NAMALWA (cell line): ENCODE data around the gene MAGI2.

Source experiments
- DNase-seq: peaks from one replicate; pipeline ENCODE4 v3.0.0-alpha.2; 2015; ENCODE audit warnings: low spot score

The MAGI2 gene

DNA sequence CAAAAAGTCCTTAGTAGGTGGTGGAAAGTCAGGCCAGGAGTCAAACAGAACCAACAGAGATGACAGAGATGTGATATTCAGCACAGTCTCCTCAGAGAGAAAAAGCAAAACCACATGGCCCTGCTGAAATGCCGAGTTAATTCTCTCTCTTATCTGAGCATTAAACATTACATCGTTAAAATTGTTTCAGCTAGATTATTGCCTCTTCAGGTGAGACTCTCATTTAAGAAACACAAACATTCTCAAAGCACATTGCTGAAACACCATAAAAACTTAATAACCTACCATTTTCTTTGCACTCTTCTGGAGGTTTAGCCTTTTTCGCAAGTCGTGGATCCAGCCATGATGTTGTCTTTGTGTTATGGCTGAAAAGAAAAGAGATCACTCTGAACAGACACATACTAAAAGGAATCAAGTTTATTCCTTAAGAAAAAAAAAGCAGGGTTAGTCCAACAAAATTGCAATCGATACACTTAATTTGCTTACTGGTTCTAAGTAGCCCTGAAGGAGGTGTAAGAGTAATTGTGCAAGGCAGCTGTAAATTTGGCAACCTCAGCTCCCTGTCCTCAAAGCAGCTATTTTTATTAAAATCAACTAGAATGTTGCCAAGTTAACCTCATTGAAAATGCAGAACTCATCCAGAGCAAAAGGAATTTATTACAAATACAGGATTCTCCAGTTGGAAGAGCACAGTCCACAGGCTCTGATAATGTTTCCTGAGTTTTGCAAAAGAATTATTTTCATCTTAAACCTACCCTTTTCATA is 963.8 kb downstream of the MAGI2 start:
- no peak for DNase-seq

DNA sequence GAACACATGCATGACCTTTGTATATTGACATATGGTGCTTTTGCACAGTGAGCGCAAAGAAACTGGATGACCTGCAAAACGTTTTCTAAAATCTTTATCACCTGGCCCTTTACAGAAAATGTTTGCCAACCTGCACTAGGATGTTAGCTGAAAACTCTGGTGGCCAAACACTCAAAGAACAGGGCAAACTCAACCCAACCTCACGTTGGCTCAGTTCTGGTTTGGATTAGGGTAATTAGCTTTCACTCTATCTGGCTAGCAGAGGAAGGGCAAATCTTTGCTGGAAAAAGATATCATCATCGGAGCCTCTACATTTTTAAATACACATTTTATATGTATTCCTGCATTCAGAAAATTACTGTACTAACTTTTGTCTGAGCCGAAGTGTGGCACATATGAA is 966.0 kb downstream of the MAGI2 start:
- no peak for DNase-seq

DNA sequence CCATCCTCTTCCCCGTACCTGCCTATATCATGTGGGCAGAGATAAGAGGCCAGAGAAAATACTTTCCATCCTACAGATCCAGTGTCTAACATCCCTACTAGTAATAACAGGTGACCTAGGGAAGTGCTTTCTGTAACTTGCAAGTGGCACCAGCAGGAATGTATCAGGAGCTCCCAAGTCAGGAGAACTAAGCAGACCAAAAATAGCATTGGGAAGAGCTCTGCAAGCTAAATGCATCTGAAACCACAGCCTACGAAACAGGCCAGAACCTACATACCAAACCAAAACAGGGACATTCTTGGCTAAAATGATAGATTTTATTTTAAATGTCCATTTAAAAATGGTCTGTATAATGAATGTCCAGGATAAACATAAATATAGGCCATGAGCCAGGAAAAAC is 974.1 kb downstream of the MAGI2 start:
- no peak for DNase-seq

GRCh38 chr7:78476851-78477405 is 976.5 kb downstream of the MAGI2 start:
- no peak for DNase-seq

- no peak for DNase-seq
Observed at GRCh38 chr7:78473571-78474301, 979.7 kb downstream of the MAGI2 start.

DNA sequence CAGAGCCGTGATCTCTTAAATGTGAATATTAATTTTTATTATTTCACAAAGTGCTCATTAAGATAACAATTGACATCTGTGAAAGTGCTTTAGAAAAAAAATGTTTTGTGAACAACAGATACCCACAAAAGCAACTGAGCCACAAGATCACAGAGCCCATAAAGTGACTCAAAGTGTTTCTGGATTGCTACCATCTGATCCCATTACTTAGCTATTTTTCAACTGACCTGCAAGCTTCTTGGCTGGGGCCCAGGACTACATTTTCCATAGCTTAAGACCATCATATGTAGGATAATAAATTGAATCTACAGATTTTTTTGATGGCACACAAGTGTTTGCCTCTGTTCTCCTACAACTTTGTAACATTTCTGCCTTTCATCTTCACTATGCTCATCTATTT is 980.4 kb downstream of the MAGI2 start:
- no peak for DNase-seq

DNA sequence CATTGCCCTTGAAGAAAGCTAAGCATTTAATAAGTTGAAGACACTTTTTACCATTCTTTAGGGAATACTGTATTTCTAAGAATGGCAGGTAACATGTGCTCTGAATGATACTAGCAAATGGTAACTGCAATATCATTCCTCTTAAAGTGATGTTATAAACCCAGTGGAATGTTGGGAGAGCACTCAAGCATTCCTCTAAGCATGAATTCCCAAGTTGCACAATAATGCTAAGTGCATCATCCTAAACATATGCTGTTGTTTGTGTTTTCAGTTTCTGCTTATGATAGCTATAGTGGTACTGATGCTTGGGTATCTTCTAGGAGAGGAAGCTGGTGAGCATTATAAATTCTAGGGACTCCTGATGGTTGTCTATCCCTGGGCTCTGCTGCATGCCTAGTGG is 980.9 kb downstream of the MAGI2 start:
- no peak for DNase-seq

DNA sequence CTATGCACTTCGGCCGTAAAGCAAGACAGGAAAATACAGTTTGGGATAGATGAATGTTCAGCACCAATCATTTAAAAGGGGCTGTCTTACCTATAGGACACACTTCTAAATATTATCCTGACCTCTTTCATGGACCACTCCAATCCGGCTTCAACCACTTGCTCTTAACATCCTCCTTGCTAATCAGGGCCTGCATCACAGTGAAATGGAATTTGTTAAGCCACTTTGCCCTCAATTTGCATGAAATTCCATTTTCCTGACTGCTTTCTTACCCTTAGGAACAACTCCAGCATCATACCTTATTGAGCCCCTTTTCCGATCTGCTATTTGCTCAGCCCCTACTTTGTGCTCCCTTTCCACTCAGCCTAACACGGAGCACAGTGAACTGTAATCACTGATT is 987.6 kb downstream of the MAGI2 start:
- DNase-seq, result no peak

DNA sequence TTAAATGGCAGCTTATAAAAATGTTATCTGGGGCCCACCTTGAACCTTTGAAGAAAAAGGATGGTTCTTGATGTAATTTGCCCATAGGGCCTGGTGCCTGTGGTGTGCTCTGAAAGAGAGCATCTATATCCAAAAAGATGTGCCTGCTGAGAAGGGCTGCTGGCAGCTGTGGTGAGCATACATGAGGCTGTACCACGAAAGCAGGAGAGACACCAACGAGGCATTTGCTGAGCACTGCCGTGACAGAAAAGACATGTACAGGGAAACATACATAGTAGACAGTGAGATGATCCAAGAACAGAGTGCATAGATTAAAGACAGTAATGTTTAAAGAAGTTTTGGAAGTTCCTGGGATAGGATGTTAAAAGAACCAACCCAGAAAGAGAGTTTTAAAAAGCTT is 990.4 kb downstream of the MAGI2 start:
- no peak for DNase-seq

DNA sequence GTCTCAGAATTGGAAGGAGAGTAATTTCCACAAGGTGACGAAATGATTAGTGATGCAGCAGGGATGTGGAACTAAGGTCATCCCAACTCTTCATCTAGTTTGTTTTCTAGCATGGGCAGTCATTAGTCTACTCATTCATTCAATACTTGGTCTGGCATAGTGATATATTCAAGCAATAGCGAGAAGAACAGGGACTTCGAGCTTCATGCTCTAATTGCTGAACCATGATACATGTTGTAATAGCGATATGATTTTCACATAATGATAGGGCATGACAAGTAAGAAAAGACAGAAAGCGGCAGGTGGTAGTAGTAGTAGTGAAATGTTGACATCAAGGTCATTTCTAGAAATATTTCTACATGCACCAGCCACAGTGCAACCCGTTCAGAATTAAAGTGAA is 1002.8 kb downstream of the MAGI2 start:
- no peak for DNase-seq

DNA sequence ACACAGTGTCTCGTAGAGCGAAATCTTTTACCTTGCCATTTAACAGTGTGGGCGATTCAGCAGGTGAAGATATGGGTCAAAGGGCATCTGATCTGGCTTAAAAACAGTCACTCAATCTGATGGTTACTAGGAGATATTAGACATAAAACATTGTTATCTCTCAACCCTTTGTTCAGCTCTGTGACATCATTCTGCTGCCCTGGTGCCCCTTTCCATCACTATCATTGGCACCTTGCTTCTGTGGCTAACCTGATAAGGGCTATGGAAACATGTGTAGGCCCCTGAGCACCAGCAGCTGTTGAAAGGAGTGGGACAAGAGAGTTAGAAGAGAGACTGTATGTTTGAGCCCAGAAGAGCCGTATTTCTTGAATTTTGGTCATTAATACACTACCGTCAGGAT is 1004.6 kb downstream of the MAGI2 start:
- no peak for DNase-seq

DNA sequence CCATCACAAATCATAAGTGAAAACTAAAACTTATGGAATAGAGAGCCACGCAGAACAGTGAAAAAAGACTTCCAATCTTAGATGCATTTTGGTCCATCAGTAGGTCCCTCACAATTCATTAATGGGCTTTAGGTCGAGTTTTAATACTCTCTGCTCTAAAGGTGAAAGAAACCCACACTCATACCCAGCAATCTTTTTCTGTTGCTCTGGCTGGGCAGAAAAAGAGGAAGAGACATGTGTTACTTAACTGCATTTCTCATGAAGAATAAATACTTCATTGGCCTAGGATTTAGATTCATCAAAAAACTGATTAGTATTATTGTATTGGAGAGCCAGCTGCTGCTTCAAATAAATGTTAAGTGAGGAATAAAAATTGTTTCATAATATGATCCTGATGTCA is 1009.2 kb downstream of the MAGI2 start:
- DNase-seq, result no peak

- no peak for DNase-seq
Observed at GRCh38 chr7:78443811-78444210, 1009.7 kb downstream of the MAGI2 start.

DNA sequence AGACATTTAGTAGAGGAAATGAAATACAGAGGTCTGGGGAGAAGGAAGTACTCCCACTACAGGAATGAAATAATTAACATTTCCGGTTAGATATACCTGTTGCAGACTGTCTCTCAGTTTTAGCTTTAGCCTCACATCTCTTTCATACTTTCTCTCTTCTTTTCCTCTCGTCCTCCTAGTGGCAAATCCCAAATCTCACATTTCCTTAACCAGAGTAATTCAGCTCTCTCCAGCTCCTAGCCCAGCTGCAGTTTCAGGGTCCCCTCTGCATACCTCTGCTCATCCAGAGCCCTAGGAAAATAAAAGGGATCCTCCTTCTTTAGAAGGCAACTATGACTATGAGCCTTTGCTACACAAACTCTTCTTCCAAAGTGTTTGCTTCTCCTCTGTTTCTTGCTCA is 1011.7 kb downstream of the MAGI2 start:
- no peak for DNase-seq

GRCh38 chr7:78438433-78438832 is 1015.0 kb downstream of the MAGI2 start:
- no peak for DNase-seq

- no peak for DNase-seq
Observed at GRCh38 chr7:78437118-78437517, 1016.3 kb downstream of the MAGI2 start.

GRCh38 chr7:78435355-78435754 is 1018.1 kb downstream of the MAGI2 start:
- DNase-seq, result no peak

DNA sequence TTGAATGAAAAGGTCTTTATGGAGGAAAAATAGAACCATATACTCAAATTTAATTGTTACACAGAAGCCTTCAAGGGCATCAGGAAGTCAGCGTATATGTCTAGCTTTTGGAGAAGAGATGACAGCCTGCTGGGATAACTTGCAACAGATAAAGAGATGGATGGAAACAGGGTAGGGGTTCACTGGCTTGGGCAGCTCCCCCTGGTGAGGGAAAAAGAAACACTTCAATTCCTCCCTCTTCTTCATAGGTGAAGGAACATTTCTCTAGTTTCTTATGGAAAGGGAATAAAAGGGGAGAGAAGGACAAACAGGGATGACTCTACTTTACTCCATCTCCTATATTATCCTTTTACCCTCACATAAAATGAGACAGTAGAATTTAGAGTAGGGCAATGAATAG is 1019.2 kb downstream of the MAGI2 start:
- no peak for DNase-seq

DNA sequence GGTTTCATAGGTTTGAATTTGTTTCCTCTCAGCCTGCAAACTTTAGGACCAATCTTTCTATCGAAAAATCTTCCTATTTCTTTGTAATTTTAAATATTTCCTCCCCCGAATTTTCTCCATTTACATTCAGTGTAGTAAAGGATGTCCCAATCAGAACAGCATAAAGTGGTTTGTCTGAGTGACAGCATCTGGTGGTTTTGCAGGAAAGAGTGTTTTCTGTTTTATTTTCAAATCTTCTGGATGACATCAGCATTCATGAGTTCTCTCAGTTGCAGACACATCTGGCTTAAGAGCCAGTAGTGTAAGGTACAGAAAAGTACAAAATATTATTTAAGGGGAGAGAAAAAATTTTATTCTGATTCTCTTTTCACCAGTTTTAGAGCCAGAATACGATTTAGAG is 1020.0 kb downstream of the MAGI2 start:
- no peak for DNase-seq

GRCh38 chr7:78429878-78430277 is 1023.6 kb downstream of the MAGI2 start:
- no peak for DNase-seq

GRCh38 chr7:78427209-78427608 is 1026.3 kb downstream of the MAGI2 start:
- DNase-seq, result no peak

DNA sequence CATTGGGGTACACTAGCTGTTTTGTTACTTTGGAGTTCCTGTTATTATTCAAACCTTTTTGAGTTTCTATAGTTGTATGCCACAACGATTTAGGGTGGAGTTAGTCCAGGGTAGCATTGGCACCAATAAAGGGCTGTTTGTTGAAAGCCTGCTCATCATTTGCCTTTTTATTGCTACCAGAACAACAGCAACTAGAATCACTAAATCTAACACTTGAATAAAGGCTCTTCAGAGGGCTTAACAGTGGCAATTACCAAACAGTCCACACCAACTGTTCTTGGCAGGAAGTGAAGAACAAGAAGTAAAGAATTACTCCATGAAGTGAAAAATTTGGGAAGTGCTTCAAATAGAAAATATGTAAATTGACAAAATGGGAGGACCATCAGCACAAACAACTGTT is 1033.5 kb downstream of the MAGI2 start:
- DNase-seq, result no peak

DNA sequence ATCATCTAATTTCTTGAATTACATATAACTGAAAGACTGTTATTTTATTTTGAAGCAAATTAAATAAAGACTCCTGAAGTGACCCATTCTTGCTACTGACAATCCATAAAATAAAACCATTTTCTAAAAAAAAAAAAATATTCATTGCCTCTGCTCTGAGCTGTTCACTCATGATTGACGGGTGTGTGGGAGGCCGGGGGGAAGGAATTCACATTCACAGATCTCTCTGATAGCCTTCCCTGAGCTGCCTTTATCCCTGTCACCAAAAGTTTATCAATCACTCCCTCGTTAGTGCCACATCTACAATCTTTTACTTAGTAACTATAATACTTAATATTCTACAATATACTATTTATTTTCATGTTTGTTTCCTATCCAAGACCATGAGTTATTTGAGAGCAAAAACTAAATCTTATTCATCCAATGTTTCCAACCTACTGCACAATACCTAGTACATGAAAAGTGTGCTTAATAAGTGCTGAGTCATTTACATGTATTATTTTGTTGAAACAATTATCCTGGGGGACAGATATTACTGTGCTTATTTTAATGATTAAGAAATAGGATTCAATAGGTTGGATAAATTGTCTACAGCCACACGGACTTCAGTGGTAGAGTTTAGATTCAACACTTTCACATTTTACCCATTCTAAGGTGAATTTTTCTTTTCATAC is 1036.2 kb downstream of the MAGI2 start:
- DNase-seq, result no peak
